HG02798 (cell line): Measurements from ENCODE around the gene TOMM40L.
"Not testable (repeated sequence)": the region's sequence is repeated elsewhere in the genome, so short reads cannot be mapped to it uniquely, and the experiment has no call there.

Experiments used
- ATAC-seq: cut with Tn5 transposase; IDR thresholded peaks from one replicate; pipeline ENCODE4 v1.9.1; 2021; ENCODE audit warnings: mild to moderate bottlenecking; ENCODE audit not compliant: unreplicated experiment, poor library complexity

TOMM40L gene

GRCh38 chr1:161218301-161219077 is 7.4 kb upstream of the TOMM40L start:
- ATAC-seq: no peak

- no peak for ATAC-seq
Observed at GRCh38 chr1:161219078-161219892, 6.6 kb upstream of the TOMM40L start.

GRCh38 chr1:161220002-161220401 is 5.9 kb upstream of the TOMM40L start:
- no peak for ATAC-seq

- no peak for ATAC-seq
Observed at GRCh38 chr1:161222175-161223019, 3.5 kb upstream of the TOMM40L start.

- ATAC-seq: no peak
Observed at GRCh38 chr1:161223805-161224694, 1.8 kb upstream of the TOMM40L start.

- not testable (repeated sequence) for ATAC-seq
Observed at GRCh38 chr1:161224695-161225087, 1.2 kb upstream of the TOMM40L start.

GRCh38 chr1:161225178-161225533 is 704 bp upstream of the TOMM40L start:
- ATAC-seq: no peak

- ATAC-seq: no peak
Observed at GRCh38 chr1:161226320-161226711, 456 bp downstream of the TOMM40L start.

GRCh38 chr1:161226759-161227158 is 899 bp downstream of the TOMM40L start:
- no peak for ATAC-seq

GRCh38 chr1:161227196-161227871 is 1.5 kb downstream of the TOMM40L start:
- ATAC-seq: peak; percentile 28

GRCh38 chr1:161228032-161228431 is 2.2 kb downstream of the TOMM40L start:
- ATAC-seq: no peak

- no peak for ATAC-seq
Observed at GRCh38 chr1:161229896-161230295, 4.0 kb downstream of the TOMM40L start.

GRCh38 chr1:161230762-161231161 is 4.9 kb downstream of the TOMM40L start:
- ATAC-seq: no peak

- ATAC-seq: no peak
Observed at GRCh38 chr1:161233102-161233501, 7.2 kb downstream of the TOMM40L start.

- ATAC-seq: no peak
Observed at GRCh38 chr1:161235957-161236775, 10.3 kb downstream of the TOMM40L start.

GRCh38 chr1:161238039-161238473 is 12.2 kb downstream of the TOMM40L start, which contains the start of gene NR1I3:
TSS of gene NR1I3 (minus strand) at chr1:161238203. CDS start at chr1:161236565, 1,638 bp downstream.
- no peak for ATAC-seq

GRCh38 chr1:161241682-161242081 is 15.8 kb downstream of the TOMM40L start:
- no peak for ATAC-seq

- no peak for ATAC-seq
Observed at GRCh38 chr1:161242313-161242712, 16.5 kb downstream of the TOMM40L start.
